Keratinocyte (primary cell): Measurements from ENCODE around the gene STARD5. TPM values are rescaled to one million over a fixed set of nuclear protein-coding genes. Genes with fewer than 3 reads are reported as not detected.

ENCODE experiments used
- DNase-seq: peaks from one replicate; pipeline ENCODE4 v3.0.0-alpha.2; 2011; ENCODE audit warnings: low read depth, missing footprints, low spot score
- FAIRE-seq: peaks from 2 replicates; lab custom pipeline; 2011; peaks lifted over from hg19 to GRCh38; lab: Jason Lieb, UNC
- H2AFZ ChIP-seq: 2 replicates; pipeline ENCODE4 v1.6.0; 2012; ENCODE audit warnings: low read length, control low read depth, inconsistent platforms; ENCODE audit not compliant: control insufficient read depth
- H3K27ac ChIP-seq: 2 replicates; pipeline ENCODE4 v1.5.1; 2011; ENCODE audit warnings: low read length; ENCODE audit not compliant: control insufficient read depth, insufficient read depth
- H3K27me3 ChIP-seq: 3 replicates; pipeline ENCODE4 v1.6.0; 2011; ENCODE audit warnings: low read length; ENCODE audit not compliant: control insufficient read depth, insufficient read depth; ENCODE audit errors: extremely low read depth
- H3K36me3 ChIP-seq, 2 experiments: 2 replicates in 1 of 2; 3 replicates in 1 of 2; pipeline ENCODE4 v1.5.1; 2011; ENCODE audit warnings: low read length in 2 of 2, mild to moderate bottlenecking in 1 of 2; ENCODE audit not compliant: control insufficient read depth in 2 of 2, insufficient read depth in 2 of 2; ENCODE audit errors: extremely low read depth in 1 of 2
- H3K4me1 ChIP-seq: 3 replicates; pipeline ENCODE4 v1.5.1; 2011; ENCODE audit warnings: low read length; ENCODE audit not compliant: control insufficient read depth, insufficient read depth; ENCODE audit errors: extremely low read depth
- H3K4me2 ChIP-seq: 3 replicates; pipeline ENCODE4 v1.6.0; 2011; ENCODE audit warnings: low read depth, low read length; ENCODE audit not compliant: control insufficient read depth, insufficient read depth; ENCODE audit errors: extremely low read depth
- H3K4me3 ChIP-seq, 3 experiments: fragments of 200-600 bp in 1 of 3; sonication (generic) in 1 of 3; 2 replicates in 2 of 3; 3 replicates in 1 of 3; pipeline ENCODE4 v1.5.1; 2011 to 2016; ENCODE audit warnings: low read length in 3 of 3, mild to moderate bottlenecking in 3 of 3, control low read depth in 2 of 3, inconsistent platforms in 1 of 3, low read depth in 1 of 3, mixed read lengths in 1 of 3, mixed run types in 1 of 3, moderate library complexity in 1 of 3; ENCODE audit not compliant: control insufficient read depth in 2 of 3, insufficient read depth in 2 of 3; ENCODE audit errors: extremely low read depth in 1 of 3
- H3K79me2 ChIP-seq: 2 replicates; pipeline ENCODE4 v1.6.0; 2012; ENCODE audit warnings: low read length; ENCODE audit not compliant: control insufficient read depth, insufficient read depth
- H3K9ac ChIP-seq: 3 replicates; pipeline ENCODE4 v1.6.0; 2011; ENCODE audit warnings: low read length; ENCODE audit not compliant: control insufficient read depth, insufficient read depth; ENCODE audit errors: extremely low read depth
- H3K9me1 ChIP-seq: 3 replicates; pipeline ENCODE4 v1.6.0; 2011; ENCODE audit warnings: low read length; ENCODE audit not compliant: control insufficient read depth, insufficient read depth; ENCODE audit errors: extremely low read depth
- H3K9me3 ChIP-seq: 2 replicates; pipeline ENCODE4 v1.5.1; 2012; ENCODE audit warnings: low read depth, low read length; ENCODE audit not compliant: control insufficient read depth
- H4K20me1 ChIP-seq: 3 replicates; pipeline ENCODE4 v1.6.0; 2011; ENCODE audit warnings: low read length; ENCODE audit not compliant: control insufficient read depth, insufficient read depth; ENCODE audit errors: extremely low read depth
- EZH2 ChIP-seq: IDR thresholded peaks from one replicate; pipeline ENCODE4 v1.6.1; 2012; ENCODE audit warnings: inconsistent platforms, mild to moderate bottlenecking, low read length, moderate library complexity
- dilution Hi-C: fragments of 300-500 bp; cut with MboI; formaldehyde crosslinking; loops from one replicate; pipeline ENCODE4 v1.7.0; 2020; ENCODE audit warnings: low sequenced_read_pairs; ENCODE audit not compliant: extremely low pct_ligation_motif_present
- polyA plus RNA-seq, 5 experiments: library from polyadenylated mRNA; depleted of rRNA in 3 of 5; stranded (reverse) in 3 of 5; stranded (forward) in 1 of 5; unstranded in 1 of 5; fragments of >200 nt; gene quantifications; 1 replicate in 1 of 5; 2 replicates in 3 of 5; 3 replicates in 1 of 5; pipeline versions ENCODE4 v1.2.1 to v1.2.3, GENCODE V29; 2011 to 2012; ENCODE audit warnings: missing spikeins in 2 of 5, low read depth in 1 of 5, low replicate concordance in 1 of 5
- TF ChIP-seq, protein P1 (sequence below), 3 experiments: IDR thresholded peaks in 1 of 3; conservative IDR thresholded peaks in 1 of 3; optimal IDR thresholded peaks in 1 of 3; 2 replicates in 2 of 3; 3 replicates in 1 of 3; pipeline versions ENCODE3 to v1.5.1; 2011; ENCODE audit warnings: low read length in 3 of 3, mild to moderate bottlenecking in 3 of 3, moderate library complexity in 2 of 3, control low read depth in 1 of 3, inconsistent platforms in 1 of 3; ENCODE audit not compliant: insufficient read depth in 2 of 3; ENCODE audit errors: extremely low read depth in 1 of 3

The STARD5 gene
- polyA plus RNA-seq, 1 donor (not counting 4 experiments of a cell fraction or from before 2014, with no cell fraction given): 38.8 TPM

DNA sequence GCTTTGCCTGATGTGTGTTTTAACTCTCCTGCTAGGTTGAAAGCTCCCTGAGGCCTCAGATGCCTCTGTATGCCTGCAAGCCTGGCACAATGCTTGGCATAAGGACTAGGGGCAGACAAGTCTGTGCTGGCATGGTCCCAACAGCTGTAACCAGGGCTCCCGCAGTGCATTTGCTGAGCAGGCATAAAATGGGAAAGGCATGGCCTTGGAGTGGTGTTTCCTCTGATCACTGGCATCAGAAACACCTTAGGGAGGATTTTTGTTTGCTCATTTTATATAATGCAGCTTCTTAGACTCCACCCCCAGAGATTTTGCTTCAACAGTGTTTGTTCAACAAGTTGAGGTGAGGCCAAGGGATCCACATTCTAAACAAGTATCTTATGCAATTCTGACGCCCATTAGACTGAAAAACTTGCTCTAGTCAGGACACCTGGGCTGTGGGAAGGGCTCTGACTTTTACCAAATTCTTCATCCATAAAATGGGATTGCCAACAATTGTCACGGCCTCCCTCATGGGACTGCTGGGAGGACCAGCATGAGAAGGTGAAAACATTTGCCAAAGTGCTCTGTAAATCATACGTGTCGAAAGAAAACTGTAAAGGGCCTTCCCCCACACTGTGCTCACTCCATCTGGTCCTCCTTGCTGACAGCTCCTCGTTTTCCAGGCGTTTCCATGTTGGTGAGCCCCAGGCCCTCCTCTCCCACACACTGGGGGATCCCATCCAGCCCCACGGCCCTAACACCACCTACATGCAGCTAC is 43.1 kb downstream of the STARD5 start:
- Histone ChIP-seq H3K9me1 (no peaks in the 10 kb centered on the region), H2AFZ (no peak overlapping the region), H4K20me1 (no peaks in the 10 kb centered on the region), H3K9me3 (no peaks in the 10 kb centered on the region), H3K27me3 (peaks cover 5% of the 10 kb centered on the region), H3K79me2 (no peaks in the 10 kb centered on the region), H3K27ac (no peak overlapping the region), H3K4me3 (no peak overlapping the region), H3K4me1 (no peaks in the 10 kb centered on the region), H3K36me3 (no peaks in the 10 kb centered on the region), H3K9ac (no peak overlapping the region), H3K4me2 (no peak overlapping the region)
- FAIRE-seq (no peak), DNase-seq (no peak)
- no peak for TF ChIP-seq EZH2
- TF ChIP-seq, protein P1, sequence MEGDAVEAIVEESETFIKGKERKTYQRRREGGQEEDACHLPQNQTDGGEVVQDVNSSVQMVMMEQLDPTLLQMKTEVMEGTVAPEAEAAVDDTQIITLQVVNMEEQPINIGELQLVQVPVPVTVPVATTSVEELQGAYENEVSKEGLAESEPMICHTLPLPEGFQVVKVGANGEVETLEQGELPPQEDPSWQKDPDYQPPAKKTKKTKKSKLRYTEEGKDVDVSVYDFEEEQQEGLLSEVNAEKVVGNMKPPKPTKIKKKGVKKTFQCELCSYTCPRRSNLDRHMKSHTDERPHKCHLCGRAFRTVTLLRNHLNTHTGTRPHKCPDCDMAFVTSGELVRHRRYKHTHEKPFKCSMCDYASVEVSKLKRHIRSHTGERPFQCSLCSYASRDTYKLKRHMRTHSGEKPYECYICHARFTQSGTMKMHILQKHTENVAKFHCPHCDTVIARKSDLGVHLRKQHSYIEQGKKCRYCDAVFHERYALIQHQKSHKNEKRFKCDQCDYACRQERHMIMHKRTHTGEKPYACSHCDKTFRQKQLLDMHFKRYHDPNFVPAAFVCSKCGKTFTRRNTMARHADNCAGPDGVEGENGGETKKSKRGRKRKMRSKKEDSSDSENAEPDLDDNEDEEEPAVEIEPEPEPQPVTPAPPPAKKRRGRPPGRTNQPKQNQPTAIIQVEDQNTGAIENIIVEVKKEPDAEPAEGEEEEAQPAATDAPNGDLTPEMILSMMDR (optimal IDR thresholded peaks at IDR 0.05 in 1 of 3, IDR thresholded peaks at IDR 0.05 in 1 of 3, conservative IDR thresholded peaks at IDR 0.05 in 1 of 3; ENCODE audit: extremely low read depth in 1 of 3, insufficient read depth in 2 of 3, low read length in 3 of 3): no peak
- dilution Hi-C loops: no loop called here

DNA sequence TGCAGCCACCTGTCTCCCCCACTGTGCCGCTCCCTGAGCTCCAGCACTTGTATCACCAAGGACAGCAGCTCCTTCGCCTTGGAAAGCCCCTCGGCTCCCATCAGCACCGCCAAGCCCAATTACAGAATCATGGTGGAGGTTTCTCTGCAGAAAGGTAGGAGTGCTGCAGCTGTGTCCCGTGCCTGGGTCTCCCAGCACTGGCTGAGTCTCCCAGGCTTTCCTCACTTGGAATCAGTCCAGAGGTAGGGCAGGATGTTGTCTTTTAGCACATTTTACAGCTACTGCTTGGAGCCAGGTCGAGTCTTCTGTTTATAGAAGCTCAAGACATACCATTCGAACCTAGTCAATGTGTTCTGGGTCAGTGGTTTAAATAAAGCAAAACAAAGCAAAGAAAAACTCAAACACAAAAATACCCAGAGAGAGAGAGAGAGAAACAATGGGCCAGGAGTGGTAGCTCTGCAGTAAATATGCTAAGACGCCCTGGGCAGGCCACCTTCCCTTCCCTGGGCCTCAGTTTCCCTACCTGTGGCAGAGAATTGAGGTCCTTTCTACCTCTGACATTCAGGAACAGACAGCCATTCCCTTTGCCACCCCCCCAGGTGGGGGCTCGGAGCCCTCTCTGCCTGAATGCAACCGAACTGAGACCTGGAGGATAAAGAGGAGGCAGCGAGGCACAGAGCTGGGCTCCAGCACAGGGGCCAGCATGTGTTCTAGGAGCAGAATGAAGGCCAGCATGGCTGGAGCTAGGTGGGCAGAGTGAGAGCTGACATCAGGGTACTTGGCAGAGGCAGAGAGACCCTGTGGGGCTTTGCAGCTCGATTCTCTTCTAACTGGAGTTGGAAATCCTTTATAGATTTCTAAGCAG is 44.1 kb downstream of the STARD5 start:
- no peak overlapping the region for H3K27ac ChIP-seq
- dilution Hi-C loops: no loop called here
- peaks cover 5% of the 10 kb centered on the region for H3K27me3 ChIP-seq
- no peak for DNase-seq
- no peaks in the 10 kb centered on the region for H3K79me2 ChIP-seq
- no peak for TF ChIP-seq EZH2
- TF ChIP-seq, protein P1 (optimal IDR thresholded peaks at IDR 0.05 in 1 of 3, IDR thresholded peaks at IDR 0.05 in 1 of 3, conservative IDR thresholded peaks at IDR 0.05 in 1 of 3; ENCODE audit: extremely low read depth in 1 of 3, insufficient read depth in 2 of 3, low read length in 3 of 3): no peak
- H3K4me1 ChIP-seq: no peaks in the 10 kb centered on the region
- H3K4me2 ChIP-seq: no peak overlapping the region
- no peak overlapping the region for H2AFZ ChIP-seq
- no peak overlapping the region for H3K4me3 ChIP-seq
- no peaks in the 10 kb centered on the region for H3K36me3 ChIP-seq
- no peak overlapping the region for H3K9ac ChIP-seq
- H4K20me1 ChIP-seq: no peaks in the 10 kb centered on the region
- no peaks in the 10 kb centered on the region for H3K9me1 ChIP-seq
- no peak for FAIRE-seq
- H3K9me3 ChIP-seq: no peaks in the 10 kb centered on the region
